Cardiac muscle cell (in vitro differentiated cells and primary cell): Measurements from ENCODE around the gene C19orf44. TPM values are rescaled to one million over a fixed set of nuclear protein-coding genes. Genes with fewer than 3 reads are reported as not detected.

Source experiments
- DNase-seq, 2 donors: peaks; one replicate each; pipeline versions ENCODE4 v3.0.0 to v3.0.0-alpha.2; 2010 to 2017; ENCODE audit warnings: low read depth in 1 of 2, low spot score in 1 of 2
- H3K27ac ChIP-seq: fragments of 200-600 bp; sonication (generic); 2 replicates; pipeline ENCODE4 v1.5.1; 2016
- H3K27me3 ChIP-seq: fragments of 200-600 bp; sonication (generic); 2 replicates; pipeline ENCODE4 v1.6.0; 2016; ENCODE audit warnings: control low read depth
- H3K36me3 ChIP-seq: fragments of 200-600 bp; sonication (generic); 2 replicates; pipeline ENCODE4 v1.5.1; 2016; ENCODE audit warnings: control low read depth
- H3K4me1 ChIP-seq: fragments of 200-600 bp; sonication (generic); 2 replicates; pipeline ENCODE4 v1.8.1; 2017; ENCODE audit warnings: low read depth, mild to moderate bottlenecking, mixed run types
- H3K4me3 ChIP-seq: fragments of 200-600 bp; sonication (generic); 2 replicates; pipeline ENCODE4 v1.5.1; 2016; ENCODE audit warnings: mild to moderate bottlenecking
- H3K9me3 ChIP-seq: fragments of 200-600 bp; sonication (generic); 2 replicates; pipeline ENCODE4 v1.5.1; 2017; ENCODE audit warnings: low read depth, mild to moderate bottlenecking, control low read depth
- CTCF ChIP-seq: IDR thresholded peaks from 2 replicates; pipeline ENCODE4 v1.5.1; 2012; ENCODE audit warnings: low read depth, mild to moderate bottlenecking, low read length
- polyA plus RNA-seq: library from polyadenylated mRNA; unstranded; fragments of >200 nt; fragmentation: Nextera tagmentation; extraction: Ambion mirVana; gene quantifications from 2 replicates; pipeline ENCODE4 v1.2.1, GENCODE V29; 2016
- total RNA-seq: library from RNA; depleted of rRNA; stranded (reverse); fragments of >200 nt; gene quantifications from 2 replicates; pipeline ENCODE4 v1.2.3, GENCODE V29; 2016

C19orf44 gene
- total and polyA plus RNA-seq, 2 experiments from 2014 or later: 5.1 to 9.2 TPM

GRCh38 chr19:16530540-16531379 is 34.6 kb downstream of the C19orf44 start:
- Histone ChIP-seq H3K9me3 (no peaks in the 10 kb centered on the region), H3K36me3 (peaks cover 72% of the 10 kb centered on the region), H3K4me1 (no peaks in the 10 kb centered on the region), H3K27me3 (no peaks in the 10 kb centered on the region), H3K27ac (no peak overlapping the region), H3K4me3 (no peak overlapping the region)
- no peak for TF ChIP-seq CTCF
- no peak for DNase-seq

- no peak for TF ChIP-seq CTCF
- DNase-seq: no peak
- Histone ChIP-seq H3K36me3 (peaks cover 71% of the 10 kb centered on the region), H3K27me3 (no peaks in the 10 kb centered on the region), H3K4me3 (no peak overlapping the region), H3K4me1 (no peaks in the 10 kb centered on the region), H3K27ac (no peak overlapping the region), H3K9me3 (no peaks in the 10 kb centered on the region)
Observed at GRCh38 chr19:16531380-16531669, 35.1 kb downstream of the C19orf44 start.

- Histone ChIP-seq H3K9me3 (no peaks in the 10 kb centered on the region), H3K4me1 (no peaks in the 10 kb centered on the region), H3K36me3 (peaks cover 59% of the 10 kb centered on the region), H3K27me3 (no peaks in the 10 kb centered on the region), H3K4me3 (no peak overlapping the region), H3K27ac (no peak overlapping the region)
- no peak for DNase-seq
- no peak for TF ChIP-seq CTCF
Observed at GRCh38 chr19:16532440-16533234, 36.4 kb downstream of the C19orf44 start.

GRCh38 chr19:16535381-16535780 is 39.2 kb downstream of the C19orf44 start:
- Histone ChIP-seq H3K36me3 (peaks cover 38% of the 10 kb centered on the region), H3K9me3 (no peaks in the 10 kb centered on the region), H3K27me3 (no peaks in the 10 kb centered on the region), H3K4me3 (no peak overlapping the region), H3K4me1 (no peaks in the 10 kb centered on the region), H3K27ac (no peak overlapping the region)
- DNase-seq: no peak
- TF ChIP-seq CTCF: no peak

GRCh38 chr19:16536130-16536529 is 39.9 kb downstream of the C19orf44 start:
- H3K4me3 ChIP-seq: no peak overlapping the region
- DNase-seq: no peak
- H3K27me3 ChIP-seq: no peaks in the 10 kb centered on the region
- H3K9me3 ChIP-seq: no peaks in the 10 kb centered on the region
- peaks cover 30% of the 10 kb centered on the region for H3K36me3 ChIP-seq
- H3K4me1 ChIP-seq: peaks cover 5% of the 10 kb centered on the region
- no peak for TF ChIP-seq CTCF
- H3K27ac ChIP-seq: no peak overlapping the region
